K562 (cell line): ENCODE data around the gene BTRC. TPM values are rescaled to one million over a fixed set of nuclear protein-coding genes. Genes with fewer than 3 reads are reported as not detected.

Source experiments
- ATAC-seq: fragments of 200-7000 bp; cut with Tn5 transposase; 3 replicates; pipeline ENCODE4 v1.9.1; 2020; ENCODE audit warnings: moderate library complexity
- BruUV-seq: library from RNA; stranded (reverse); fragments of 400-500 nt; replicated peaks from 2 replicates; lab custom pipeline; 2021; lab: Mats Ljungman, UMichigan
- CTCF ChIA-PET: fragments of 300-600 bp; formaldehyde crosslinking; extraction: SDS; loops from one replicate; lab custom pipeline; 2021; ENCODE audit warnings: low intra/inter-chr PET ratio; lab: Yijun Ruan, JAX
- POLR2A ChIA-PET: fragments of 300-600, 350-650 bp; sonication (Branson Sonifier 250); formaldehyde crosslinking; extraction: SDS; loops from one replicate; lab custom pipeline; 2021; ENCODE audit warnings: antibody characterized with exemption, inconsistent platforms; lab: Yijun Ruan, JAX
- DNase-seq, 4 experiments: peaks; one replicate each; pipeline versions ENCODE4 v3.0.0 to v3.0.0-alpha.2; 2011 to 2018; ENCODE audit warnings: low spot score in 3 of 4, mixed read lengths in 3 of 4; ENCODE audit errors: extremely low read depth in 1 of 4
- FAIRE-seq: peaks from 2 replicates; lab custom pipeline; 2011; peaks lifted over from hg19 to GRCh38; lab: Jason Lieb, UNC
- H2AFZ ChIP-seq: 2 replicates; pipeline ENCODE4 v1.6.0; 2011; ENCODE audit warnings: low read depth, low read length, control low read depth, inconsistent platforms
- H3K27ac ChIP-seq: fragments of 200-600 bp; 3 replicates; pipeline ENCODE4 v1.8.0; 2011; ENCODE audit warnings: low read depth, mild to moderate bottlenecking, control low read depth, inconsistent platforms, low read length, moderate library complexity, mixed read lengths; ENCODE audit errors: extremely low read depth
- H3K27me3 ChIP-seq, 2 experiments: fragments of 300-600 bp in 1 of 2; 2 replicates in 1 of 2; 3 replicates in 1 of 2; pipeline versions ENCODE4 v1.6.0 to v1.8.0; 2011; ENCODE audit warnings: inconsistent platforms in 2 of 2, low read length in 2 of 2, mild to moderate bottlenecking in 1 of 2, mixed read lengths in 1 of 2, moderate library complexity in 1 of 2; ENCODE audit not compliant: control insufficient read depth in 2 of 2, insufficient read depth in 2 of 2
- H3K36me3 ChIP-seq: fragments of 300-600 bp; 3 replicates; pipeline ENCODE4 v1.8.0; 2011; ENCODE audit warnings: mild to moderate bottlenecking, low read length, inconsistent platforms; ENCODE audit not compliant: control insufficient read depth, insufficient read depth
- H3K4me1 ChIP-seq, 2 experiments: fragments of 200-600 bp in 1 of 2; replicated peaks in 1 of 2; 2 replicates in 1 of 2; 3 replicates in 1 of 2; pipeline versions ENCODE4 v1.5.1 to v1.8.0; 2011; ENCODE audit warnings: inconsistent platforms in 2 of 2, low read length in 2 of 2, mild to moderate bottlenecking in 1 of 2, mixed read lengths in 1 of 2, moderate library complexity in 1 of 2; ENCODE audit not compliant: control insufficient read depth in 2 of 2, insufficient read depth in 2 of 2
- H3K4me2 ChIP-seq: 2 replicates; pipeline ENCODE4 v1.6.1; 2011; ENCODE audit warnings: low read length, control low read depth, inconsistent platforms, mixed read lengths; ENCODE audit not compliant: insufficient read depth
- H3K4me3 ChIP-seq: fragments of 200-600 bp; sonication (generic), shearing (Covaris generic); 2 replicates; pipeline ENCODE4 v1.5.1; 2016; ENCODE audit warnings: control low read depth, inconsistent platforms
- H3K79me2 ChIP-seq: fragments of 200-600 bp; 3 replicates; pipeline ENCODE4 v1.8.0; 2011; ENCODE audit warnings: low read length, inconsistent platforms; ENCODE audit not compliant: control insufficient read depth, insufficient read depth
- H3K9ac ChIP-seq, 2 experiments: 2 replicates each; pipeline versions ENCODE4 v1.6.0 to v1.6.1; 2011; ENCODE audit warnings: low read depth in 2 of 2, low read length in 2 of 2, control low read depth in 1 of 2, inconsistent platforms in 1 of 2, mild to moderate bottlenecking in 1 of 2, mixed read lengths in 1 of 2; ENCODE audit not compliant: insufficient read depth in 1 of 2
- H3K9me1 ChIP-seq: one replicate; pipeline ENCODE4 v1.6.0; 2011; ENCODE audit warnings: inconsistent platforms, mild to moderate bottlenecking, low read length, moderate library complexity; ENCODE audit not compliant: control insufficient read depth, insufficient read depth
- H3K9me3 ChIP-seq: replicated peaks from 2 replicates; pipeline ENCODE4 v1.5.1; 2011; ENCODE audit warnings: low read depth, low read length, inconsistent platforms; ENCODE audit not compliant: control insufficient read depth, insufficient read depth
- H4K20me1 ChIP-seq: replicated peaks from 2 replicates; pipeline ENCODE4 v1.6.1; 2011; ENCODE audit warnings: low read length, inconsistent platforms, mixed read lengths; ENCODE audit not compliant: control insufficient read depth, insufficient read depth
- CREBBP ChIP-seq: IDR thresholded peaks from one replicate; pipeline ENCODE4 v1.6.1; 2012; ENCODE audit warnings: low read depth, mild to moderate bottlenecking, control low read depth, inconsistent platforms, low read length
- IRF1 ChIP-seq: sonication (generic); formaldehyde crosslinking; IDR thresholded peaks from 2 replicates; pipeline ENCODE4 v1.8.0; 2022; ENCODE audit warnings: missing genetic modification reagents, mild to moderate bottlenecking, borderline replicate concordance
- MAFG ChIP-seq: fragments of 450-650 bp; conservative IDR thresholded peaks from 2 replicates; pipeline ENCODE4 v1.6.1; 2016; ENCODE audit warnings: missing genetic modification characterization, missing compliant biosample characterization
- SRF ChIP-seq, 2 experiments: fragments of 250-450, 450-650 bp in 1 of 2; sonication (Bioruptor Pico) in 1 of 2; sonication (generic) in 1 of 2; formaldehyde crosslinking; IDR thresholded peaks; 2 replicates each; pipeline versions ENCODE4 v1.5.0 to v1.5.1; 2020 to 2022; ENCODE audit warnings: mild to moderate bottlenecking in 1 of 2, missing genetic modification reagents in 1 of 2
- ZBTB43 ChIP-seq: sonication (generic); formaldehyde crosslinking; IDR thresholded peaks from 2 replicates; pipeline ENCODE4 v1.8.0; 2023; ENCODE audit warnings: mild to moderate bottlenecking, missing genetic modification reagents
- WGBS: fragments of 100-300 bp; shearing (Covaris generic); methylation state at CpG from one replicate; pipeline ENCODE4 v1.1.6; 2016; ENCODE audit warnings: low coverage, mixed read lengths; ENCODE audit not compliant: insufficient coverage; ENCODE audit errors: missing lambda C conversion rate; 5-methylcytosine and 5-hydroxymethylcytosine counted together
- in situ Hi-C: fragments of 300-500 bp; cut with MboI; formaldehyde crosslinking; loops from 4 replicates; pipeline ENCODE4 v1.15.0; 2018; ENCODE audit warnings: inconsistent platforms, mixed read lengths
- intact Hi-C: fragments of 100-400 bp; cut with micrococcal nuclease; formaldehyde crosslinking; loops from 2 replicates; pipeline ENCODE4 v1.14.2; 2022
- polyA plus RNA-seq, 8 experiments: library from polyadenylated mRNA; depleted of rRNA in 4 of 8; stranded (reverse) in 5 of 8; unstranded in 3 of 8; fragments of >200 nt; fragmentation: Nextera tagmentation in 2 of 8; fragmentation: Illumina TruSeq in 1 of 8; extraction: Ambion mirVana in 2 of 8; extraction: Trizol in 1 of 8; gene quantifications; 2 replicates each; pipeline versions ENCODE4 v1.2.1 to v1.2.3, GENCODE V29; 2011 to 2014; ENCODE audit warnings: inconsistent platforms in 1 of 8, missing spikeins in 1 of 8
- total RNA-seq, 7 experiments: library from RNA; depleted of rRNA in 6 of 7; stranded (reverse); fragments of >200 nt in 6 of 7; fragmentation: Illumina TruSeq in 2 of 7; extraction: Trizol in 2 of 7; gene quantifications; 2 replicates each; pipeline versions ENCODE4 v1.2.1 to v1.2.3, GENCODE V29; 2011 to 2021; ENCODE audit warnings: low replicate concordance in 1 of 7

BTRC gene
- total and polyA plus RNA-seq, 9 of the 15 experiments (the other 6 are each of a cell fraction or from before 2014, with no cell fraction given) = 1.6 to 15.4 (median 7.0) TPM

GRCh38 chr10:101446947-101447346 is 93.0 kb downstream of the BTRC start:
- 16% methylated on average over 7 of the region's 7 CpGs for WGBS
- Histone ChIP-seq H3K36me3 (no peaks in the 10 kb centered on the region), H3K9me3 (no peaks in the 10 kb centered on the region), H4K20me1 (no peaks in the 10 kb centered on the region), H3K4me1 (peaks cover 4 to 20% of the 10 kb centered on the region in 2 experiments; a peak in 3 of 5 replicates), H3K4me3 (no peak overlapping the region), H3K27ac (no peak overlapping the region), H2AFZ (0 out of 2 replicates have a peak overlapping the region, but pooled peaks have one; percentile 1), H3K9me1 (no peaks in the 10 kb centered on the region), H3K9ac (no peak overlapping the region), H3K27me3 (no peaks in the 10 kb centered on the region), H3K4me2 (no peak overlapping the region; the same call in 1 of the 2 replicates), H3K79me2 (peaks cover 6% of the 10 kb centered on the region; the same call in 2 of the 3 replicates)
- CTCF ChIA-PET = no interaction called here
- POLR2A ChIA-PET = interaction anchor here (1.0 kb wide), 1 partner anchor 20 kb away, joined by 4 read pairs; no protein-coding TSS in a partner anchor
- FAIRE-seq (no peak), ATAC-seq (no peak), DNase-seq (no peak)
- intact Hi-C loops = loop anchor here (10.0 kb wide), 2 partner anchors 128 to 412 kb away; partner anchors contain the start of genes PDZD7 and SFXN3
- in situ Hi-C loops = loop anchor here (10.0 kb wide), 1 partner anchor 232 kb away; no protein-coding TSS in a partner anchor
- TF ChIP-seq IRF1 (CRISPR knock-in tag) (no peak), ZBTB43 (no peak), SRF (CRISPR knock-in tag; IDR thresholded peaks at IDR 0.05) (no peak), CREBBP (no peak), MAFG (no peak)
- no TSS peak for BruUV-seq
